Measurements from ENCODE around the gene GPC1. TPM values are rescaled to one million over a fixed set of nuclear protein-coding genes. Genes with fewer than 3 reads are reported as not detected.

Gene GPC1
- total RNA-seq, 2 donors from 2014 or later, result 37.8 to 69.7 TPM

DNA sequence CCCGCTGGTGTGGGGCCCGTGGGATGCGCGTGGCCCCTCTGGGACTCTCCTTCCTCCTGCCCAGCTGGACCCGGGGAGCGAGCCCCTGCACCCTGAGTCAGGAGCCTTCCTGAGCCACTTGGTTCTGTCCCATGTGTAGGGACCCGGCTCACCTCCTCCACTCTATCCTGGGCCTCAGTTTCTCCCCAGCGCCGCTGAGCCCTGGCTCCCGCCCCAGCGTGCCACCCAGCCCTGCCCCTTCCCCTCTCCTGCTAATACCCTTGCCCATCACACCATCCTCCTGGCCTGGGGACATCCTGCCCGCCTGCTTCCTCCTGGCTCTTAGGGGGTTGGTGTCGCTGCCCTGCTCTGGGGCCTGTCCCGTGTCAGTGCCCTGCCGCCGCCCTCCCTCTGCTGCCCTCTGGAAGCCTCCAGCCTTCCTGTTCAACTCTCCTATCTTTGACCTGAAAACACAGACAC is 24.8 kb downstream of the GPC1 start:
- Histone ChIP-seq H3K27me3 (ENCODE audit: control insufficient read depth, insufficient read depth, low read length, poor library complexity, severe bottlenecking) (no peaks in the 10 kb centered on the region), H3K4me3 (ENCODE audit: low read length) (no peak overlapping the region), H3K9me3 (ENCODE audit: control insufficient read depth, low read length) (no peaks in the 10 kb centered on the region), H3K9ac (ENCODE audit: extremely low read depth, low read length, poor library complexity, severe bottlenecking) (no peak overlapping the region), H3K36me3 (ENCODE audit: control insufficient read depth, insufficient read depth, low read length) (peaks cover 4% of the 10 kb centered on the region), H3K27ac (ENCODE audit: low read depth, low read length) (peak overlapping the region; percentile 75), H3K4me1 (ENCODE audit: control insufficient read depth, insufficient read depth, low read length) (peaks cover 8% of the 10 kb centered on the region)
- no peak overlapping the region for H3K27ac Mint-ChIP-seq
- peaks cover 19% of the 10 kb centered on the region for H3K36me3 Mint-ChIP-seq (ENCODE audit: low read depth)
- no peak overlapping the region for H3K4me3 Mint-ChIP-seq
- peaks cover 4% of the 10 kb centered on the region for H3K27me3 Mint-ChIP-seq (ENCODE audit: insufficient read depth)
- DNase-seq, result no peak
- H3K4me1 Mint-ChIP-seq, result peaks cover 4% of the 10 kb centered on the region
- no peak for TF ChIP-seq CTCF (conservative IDR thresholded peaks at IDR 0.05)
- no peaks in the 10 kb centered on the region for H3K9me3 Mint-ChIP-seq
- 96 to 99% methylated on average over 12 to 16 of the region's 16 CpGs for WGBS, 2 experiments (ENCODE audit: insufficient coverage in 1 of 2, insufficient read length in 1 of 2)

DNA sequence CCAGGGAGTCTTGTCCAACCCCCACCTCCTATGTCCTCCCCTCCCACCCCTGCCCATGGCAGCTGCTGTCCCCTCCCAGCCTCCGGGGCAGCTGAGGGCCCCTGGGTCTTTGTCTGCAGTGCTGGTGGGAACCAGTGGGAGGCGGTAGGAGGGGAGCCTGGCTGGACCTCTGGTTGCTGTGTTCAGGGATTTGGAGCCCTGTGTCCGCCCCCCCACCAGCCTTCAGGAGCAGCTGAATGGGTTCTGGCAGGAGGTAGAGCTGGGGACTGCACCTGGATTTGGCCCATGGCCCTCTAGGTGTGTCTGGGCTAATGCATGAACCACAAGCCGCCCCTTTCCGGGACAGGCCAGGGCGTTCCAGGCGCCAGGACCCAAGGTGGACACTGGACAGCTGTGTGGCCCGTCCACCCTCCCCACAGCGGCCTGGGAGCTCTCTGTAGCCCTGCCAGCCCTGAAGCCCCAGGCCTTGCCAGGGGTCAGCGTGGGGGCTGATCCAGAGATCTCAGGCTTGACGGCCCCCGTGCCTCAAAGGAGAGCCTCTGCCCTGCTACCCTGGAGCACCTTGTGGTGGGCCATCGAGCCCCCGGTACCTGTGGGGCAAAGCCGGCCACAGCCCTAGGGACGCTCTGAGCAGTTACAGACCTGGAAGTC is 25.4 kb downstream of the GPC1 start:
- no peaks in the 10 kb centered on the region for H3K27me3 Mint-ChIP-seq (ENCODE audit: insufficient read depth)
- H3K4me3 Mint-ChIP-seq, result no peak overlapping the region
- Histone ChIP-seq H3K9me3 (ENCODE audit: control insufficient read depth, low read length) (no peaks in the 10 kb centered on the region), H3K4me1 (ENCODE audit: control insufficient read depth, insufficient read depth, low read length) (peaks cover 7% of the 10 kb centered on the region), H3K9ac (ENCODE audit: extremely low read depth, low read length, poor library complexity, severe bottlenecking) (no peak overlapping the region), H3K4me3 (ENCODE audit: low read length) (no peak overlapping the region), H3K27ac (ENCODE audit: low read depth, low read length) (no peak overlapping the region), H3K27me3 (ENCODE audit: control insufficient read depth, insufficient read depth, low read length, poor library complexity, severe bottlenecking) (no peaks in the 10 kb centered on the region), H3K36me3 (ENCODE audit: control insufficient read depth, insufficient read depth, low read length) (peaks cover 4% of the 10 kb centered on the region)
- no peak overlapping the region for H3K27ac Mint-ChIP-seq
- peaks cover 19% of the 10 kb centered on the region for H3K36me3 Mint-ChIP-seq (ENCODE audit: low read depth)
- DNase-seq, result peak; percentile 64
- H3K9me3 Mint-ChIP-seq, result no peaks in the 10 kb centered on the region
- peaks cover 4% of the 10 kb centered on the region for H3K4me1 Mint-ChIP-seq
- WGBS, 2 experiments (ENCODE audit: insufficient coverage in 1 of 2, insufficient read length in 1 of 2), result 93 to 100% methylated on average over 7 to 16 of the region's 16 CpGs
- peak; percentile 35 for TF ChIP-seq CTCF (conservative IDR thresholded peaks at IDR 0.05)

DNA sequence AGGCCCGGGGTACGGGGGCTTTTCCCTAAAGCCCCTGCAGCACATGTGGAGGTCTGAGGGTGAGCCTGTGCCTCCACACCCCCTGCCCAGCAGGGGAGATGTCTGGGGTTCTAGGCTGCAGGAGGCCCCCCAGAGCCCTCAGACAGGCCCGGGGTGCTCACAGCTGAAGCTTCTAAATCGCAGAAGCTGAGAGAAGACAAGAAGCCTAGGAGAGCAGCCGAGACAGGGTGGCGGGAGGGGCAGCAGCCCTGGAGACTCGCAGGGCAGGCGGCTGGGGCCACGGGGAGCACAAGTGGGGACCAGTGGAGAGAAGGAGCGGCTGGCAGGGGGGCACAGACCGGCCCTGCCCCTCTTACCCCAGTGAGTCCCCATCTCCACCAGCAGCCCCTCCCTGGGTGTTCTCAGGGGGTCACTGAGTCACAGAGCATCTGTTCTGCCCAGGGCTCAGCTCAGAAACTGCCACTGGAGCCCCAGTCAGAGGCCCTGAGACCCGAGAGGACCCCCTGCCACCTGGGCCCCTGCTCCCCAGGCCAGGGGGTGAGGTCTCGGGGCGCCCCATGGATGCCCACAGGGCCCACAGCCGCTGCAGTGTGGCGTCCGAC is 26.1 kb downstream of the GPC1 start:
- Histone ChIP-seq H3K4me3 (ENCODE audit: low read length) (no peak overlapping the region), H3K4me1 (ENCODE audit: control insufficient read depth, insufficient read depth, low read length) (peaks cover 7% of the 10 kb centered on the region), H3K36me3 (ENCODE audit: control insufficient read depth, insufficient read depth, low read length) (peaks cover 4% of the 10 kb centered on the region), H3K9ac (ENCODE audit: extremely low read depth, low read length, poor library complexity, severe bottlenecking) (no peak overlapping the region), H3K9me3 (ENCODE audit: control insufficient read depth, low read length) (no peaks in the 10 kb centered on the region), H3K27me3 (ENCODE audit: control insufficient read depth, insufficient read depth, low read length, poor library complexity, severe bottlenecking) (no peaks in the 10 kb centered on the region), H3K27ac (ENCODE audit: low read depth, low read length) (no peak overlapping the region)
- H3K27ac Mint-ChIP-seq, result no peak overlapping the region
- 95% methylated on average over 15 to 17 of the region's 17 CpGs for whole genome bisulfite sequencing, 2 experiments (ENCODE audit: insufficient coverage in 1 of 2, insufficient read length in 1 of 2)
- peaks cover 4% of the 10 kb centered on the region for H3K4me1 Mint-ChIP-seq
- H3K4me3 Mint-ChIP-seq, result no peak overlapping the region
- no peak for TF ChIP-seq CTCF (conservative IDR thresholded peaks at IDR 0.05)
- no peaks in the 10 kb centered on the region for H3K9me3 Mint-ChIP-seq
- peaks cover 19% of the 10 kb centered on the region for H3K36me3 Mint-ChIP-seq (ENCODE audit: low read depth)
- no peaks in the 10 kb centered on the region for H3K27me3 Mint-ChIP-seq (ENCODE audit: insufficient read depth)
- DNase-seq, result no peak

All from endodermal cell (in vitro differentiated cells).